Endodermal cell (in vitro differentiated cells): ENCODE results near the gene OSBPL7. TPM values are rescaled to one million over a fixed set of nuclear protein-coding genes. Genes with fewer than 3 reads are reported as not detected.
"Not testable (repeated sequence)": the region's sequence is repeated elsewhere in the genome, so short reads cannot be mapped to it uniquely, and the experiment has no call there.

Source experiments
- DNase-seq: peaks from one replicate; pipeline ENCODE4 v3.0.0-alpha.2; 2017
- H3K27ac ChIP-seq: 2 replicates; pipeline ENCODE4 v1.5.1; 2013; ENCODE audit warnings: mild to moderate bottlenecking, low read depth, low read length, moderate library complexity
- H3K27me3 ChIP-seq: 2 replicates; pipeline ENCODE4 v1.6.1; 2013; ENCODE audit warnings: mild to moderate bottlenecking, low read length, moderate library complexity; ENCODE audit not compliant: insufficient read depth, control insufficient read depth, poor library complexity, severe bottlenecking
- H3K36me3 ChIP-seq: 2 replicates; pipeline ENCODE4 v1.7.0; 2013; ENCODE audit warnings: mild to moderate bottlenecking, low read length, moderate library complexity; ENCODE audit not compliant: control insufficient read depth, insufficient read depth
- H3K4me1 ChIP-seq: one replicate; pipeline ENCODE4 v1.7.0; 2013; ENCODE audit warnings: low read length; ENCODE audit not compliant: control insufficient read depth, insufficient read depth
- H3K4me3 ChIP-seq: 2 replicates; pipeline ENCODE4 v1.5.1; 2013; ENCODE audit warnings: mild to moderate bottlenecking, low read length, moderate library complexity
- H3K9ac ChIP-seq: 2 replicates; pipeline ENCODE4 v1.6.1; 2013; ENCODE audit warnings: mild to moderate bottlenecking, low read length, moderate library complexity; ENCODE audit not compliant: poor library complexity, severe bottlenecking; ENCODE audit errors: extremely low read depth
- H3K9me3 ChIP-seq: 2 replicates; pipeline ENCODE4 v1.6.1; 2013; ENCODE audit warnings: mild to moderate bottlenecking, low read length, moderate library complexity; ENCODE audit not compliant: control insufficient read depth
- H3K27ac Mint-ChIP-seq: 2 replicates; pipeline ENCODE4 v1.8.0; 2020; ENCODE audit warnings: mixed read lengths
- H3K27me3 Mint-ChIP-seq: 2 replicates; pipeline ENCODE4 v1.8.0; 2021; ENCODE audit warnings: mild to moderate bottlenecking, mixed read lengths; ENCODE audit not compliant: insufficient read depth
- H3K36me3 Mint-ChIP-seq: 2 replicates; pipeline ENCODE4 v1.8.0; 2020; ENCODE audit warnings: low read depth, mixed read lengths
- H3K4me1 Mint-ChIP-seq: 2 replicates; pipeline ENCODE4 v1.8.0; 2020; ENCODE audit warnings: mixed read lengths
- H3K4me3 Mint-ChIP-seq: 2 replicates; pipeline ENCODE4 v1.8.0; 2020; ENCODE audit warnings: mild to moderate bottlenecking, moderate library complexity, mixed read lengths
- H3K9me3 Mint-ChIP-seq: 2 replicates; pipeline ENCODE4 v1.8.0; 2020; ENCODE audit warnings: mild to moderate bottlenecking, mixed read lengths
- WGBS, 2 experiments: methylation state at CpG; one replicate each; pipeline versions ENCODE4 v1.1.5 to v1.1.7; 2013; ENCODE audit warnings: missing lambda C conversion rate in 2 of 2, mixed read lengths in 1 of 2; ENCODE audit not compliant: insufficient coverage in 1 of 2, insufficient read length in 1 of 2; 5-methylcytosine and 5-hydroxymethylcytosine counted together
- total RNA-seq, 2 donors: library from RNA; stranded (reverse); fragmentation: NEBNext Ultra II Directional in 1 of 2; extraction: Animal tissue kit (Norgen Biotek cat#: 25700) in 1 of 2; gene quantifications; 2 replicates in 1 of 2; 3 replicates in 1 of 2; pipeline ENCODE4 v1.2.1, GENCODE V29; 2021
- TF ChIP-seq, protein P1 (sequence below): fragments of 200-600 bp; sonication (generic); conservative IDR thresholded peaks from 2 replicates; pipeline ENCODE4 v1.5.0; 2021; ENCODE audit warnings: antibody characterized with exemption, mild to moderate bottlenecking

The OSBPL7 gene
- total RNA-seq, 2 donors from 2014 or later, result 11.4 to 15.5 TPM

GRCh38 chr17:47774987-47775580 is 46.5 kb downstream of the OSBPL7 start:
- Histone ChIP-seq H3K27me3 (peaks cover 71% of the 10 kb centered on the region), H3K9me3 (no peaks in the 10 kb centered on the region), H3K36me3 (no peaks in the 10 kb centered on the region), H3K27ac (no peak overlapping the region), H3K4me3 (no peak overlapping the region), H3K9ac (no peak overlapping the region), H3K4me1 (no peaks in the 10 kb centered on the region)
- TF ChIP-seq, protein P1, sequence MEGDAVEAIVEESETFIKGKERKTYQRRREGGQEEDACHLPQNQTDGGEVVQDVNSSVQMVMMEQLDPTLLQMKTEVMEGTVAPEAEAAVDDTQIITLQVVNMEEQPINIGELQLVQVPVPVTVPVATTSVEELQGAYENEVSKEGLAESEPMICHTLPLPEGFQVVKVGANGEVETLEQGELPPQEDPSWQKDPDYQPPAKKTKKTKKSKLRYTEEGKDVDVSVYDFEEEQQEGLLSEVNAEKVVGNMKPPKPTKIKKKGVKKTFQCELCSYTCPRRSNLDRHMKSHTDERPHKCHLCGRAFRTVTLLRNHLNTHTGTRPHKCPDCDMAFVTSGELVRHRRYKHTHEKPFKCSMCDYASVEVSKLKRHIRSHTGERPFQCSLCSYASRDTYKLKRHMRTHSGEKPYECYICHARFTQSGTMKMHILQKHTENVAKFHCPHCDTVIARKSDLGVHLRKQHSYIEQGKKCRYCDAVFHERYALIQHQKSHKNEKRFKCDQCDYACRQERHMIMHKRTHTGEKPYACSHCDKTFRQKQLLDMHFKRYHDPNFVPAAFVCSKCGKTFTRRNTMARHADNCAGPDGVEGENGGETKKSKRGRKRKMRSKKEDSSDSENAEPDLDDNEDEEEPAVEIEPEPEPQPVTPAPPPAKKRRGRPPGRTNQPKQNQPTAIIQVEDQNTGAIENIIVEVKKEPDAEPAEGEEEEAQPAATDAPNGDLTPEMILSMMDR, result no peak
- H3K27ac Mint-ChIP-seq, result no peak overlapping the region
- H3K36me3 Mint-ChIP-seq, result no peaks in the 10 kb centered on the region
- 47 to 50% methylated on average over 1 of the region's 1 CpG for WGBS, 2 experiments
- peaks cover 77% of the 10 kb centered on the region for H3K27me3 Mint-ChIP-seq
- DNase-seq, result no peak
- no peaks in the 10 kb centered on the region for H3K4me1 Mint-ChIP-seq
- no peaks in the 10 kb centered on the region for H3K9me3 Mint-ChIP-seq
- no peak overlapping the region for H3K4me3 Mint-ChIP-seq

- no peaks in the 10 kb centered on the region for H3K9me3 Mint-ChIP-seq
- peaks cover 70% of the 10 kb centered on the region for H3K27me3 Mint-ChIP-seq
- Histone ChIP-seq H3K9me3 (no peaks in the 10 kb centered on the region), H3K36me3 (no peaks in the 10 kb centered on the region), H3K4me3 (no peak overlapping the region), H3K27ac (no peak overlapping the region), H3K9ac (no peak overlapping the region), H3K27me3 (peaks cover 64% of the 10 kb centered on the region), H3K4me1 (no peaks in the 10 kb centered on the region)
- no peaks in the 10 kb centered on the region for H3K4me1 Mint-ChIP-seq
- no peaks in the 10 kb centered on the region for H3K36me3 Mint-ChIP-seq
- no peak overlapping the region for H3K4me3 Mint-ChIP-seq
- WGBS, 2 experiments, result 70 to 72% methylated on average over 3 to 4 of the region's 4 CpGs
- no peak for DNase-seq
- TF ChIP-seq, protein P1, result no peak
- no peak overlapping the region for H3K27ac Mint-ChIP-seq
These were observed 47.3 kb downstream of the OSBPL7 start for GRCh38 chr17:47774331-47774730.

DNA sequence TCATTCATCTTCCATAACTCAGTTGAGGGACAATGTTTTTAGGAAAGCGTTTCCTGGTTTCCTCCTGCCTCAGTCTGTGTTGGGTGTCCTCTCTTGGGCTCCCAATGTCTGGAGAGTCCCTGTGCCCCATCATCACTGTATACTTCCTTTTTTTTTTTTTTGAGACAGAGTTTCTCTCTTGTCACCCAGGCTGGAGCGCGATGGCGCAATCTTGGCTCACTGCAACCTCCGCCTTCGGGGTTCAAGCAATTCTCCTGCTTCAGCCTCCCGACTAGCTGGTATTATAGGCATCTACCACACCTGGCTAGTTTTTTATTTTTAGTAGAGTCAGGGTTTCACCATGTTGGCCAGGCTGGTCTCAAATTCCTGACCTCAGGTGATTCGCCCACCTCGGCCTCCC is 47.9 kb downstream of the OSBPL7 start:
- H3K36me3 Mint-ChIP-seq, H3K9me3 Mint-ChIP-seq, H3K4me1 Mint-ChIP-seq, DNase-seq, H3K27ac Mint-ChIP-seq, H3K4me3 Mint-ChIP-seq, H3K4me1 ChIP-seq, H3K36me3 ChIP-seq, H3K9ac ChIP-seq, H3K27ac ChIP-seq, H3K9me3 ChIP-seq, H3K4me3 ChIP-seq: not testable (repeated sequence)
- peaks cover 58% of the 10 kb centered on the region for H3K27me3 ChIP-seq
- H3K27me3 Mint-ChIP-seq, result peaks cover 69% of the 10 kb centered on the region
- WGBS, 2 experiments, result 91 to 93% methylated on average over 9 of the region's 9 CpGs
